Measurements from ENCODE around the gene EFL1. TPM values are rescaled to one million over a fixed set of nuclear protein-coding genes. Genes with fewer than 3 reads are reported as not detected.
A peak's percentile ranks its signal among the peaks of the same experiment; 100 is the strongest.

EFL1 gene
- total RNA-seq, 4 donors from 2014 or later = 5.3 to 18.1 (median 12.5) TPM

GRCh38 chr15:82181371-82181770, 81.2 kb downstream of the EFL1 start:
- DNase-seq (ENCODE audit: low spot score in 2 of 2) = no peak
- Histone ChIP-seq H3K4me1 (peaks cover 0 to 50% (median 12%) of the 10 kb centered on the region in 4 donors), H3K27me3 (no peaks in the 10 kb centered on the region), H3K4me3 (no peak overlapping the region), H3K9me3 (no peaks in the 10 kb centered on the region), H3K27ac (no peak overlapping the region), H3K36me3 (no peaks in the 10 kb centered on the region)
- WGBS, 2 donors = 80% methylated on average over 2 of the region's 2 CpGs
- TF ChIP-seq, protein P1, sequence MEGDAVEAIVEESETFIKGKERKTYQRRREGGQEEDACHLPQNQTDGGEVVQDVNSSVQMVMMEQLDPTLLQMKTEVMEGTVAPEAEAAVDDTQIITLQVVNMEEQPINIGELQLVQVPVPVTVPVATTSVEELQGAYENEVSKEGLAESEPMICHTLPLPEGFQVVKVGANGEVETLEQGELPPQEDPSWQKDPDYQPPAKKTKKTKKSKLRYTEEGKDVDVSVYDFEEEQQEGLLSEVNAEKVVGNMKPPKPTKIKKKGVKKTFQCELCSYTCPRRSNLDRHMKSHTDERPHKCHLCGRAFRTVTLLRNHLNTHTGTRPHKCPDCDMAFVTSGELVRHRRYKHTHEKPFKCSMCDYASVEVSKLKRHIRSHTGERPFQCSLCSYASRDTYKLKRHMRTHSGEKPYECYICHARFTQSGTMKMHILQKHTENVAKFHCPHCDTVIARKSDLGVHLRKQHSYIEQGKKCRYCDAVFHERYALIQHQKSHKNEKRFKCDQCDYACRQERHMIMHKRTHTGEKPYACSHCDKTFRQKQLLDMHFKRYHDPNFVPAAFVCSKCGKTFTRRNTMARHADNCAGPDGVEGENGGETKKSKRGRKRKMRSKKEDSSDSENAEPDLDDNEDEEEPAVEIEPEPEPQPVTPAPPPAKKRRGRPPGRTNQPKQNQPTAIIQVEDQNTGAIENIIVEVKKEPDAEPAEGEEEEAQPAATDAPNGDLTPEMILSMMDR (IDR thresholded peaks at IDR 0.05) = no peak
- no peak for TF ChIP-seq EP300 (IDR thresholded peaks at IDR 0.05)
- TF ChIP-seq POLR2A (IDR thresholded peaks at IDR 0.05) = no peak

- 50 to 55% methylated on average over 2 of the region's 2 CpGs for WGBS, 2 donors
- TF ChIP-seq EP300 (IDR thresholded peaks at IDR 0.05) (no peak), POLR2A (IDR thresholded peaks at IDR 0.05) (no peak)
- TF ChIP-seq, protein P1 (IDR thresholded peaks at IDR 0.05) = no peak
- no peak overlapping the region for H3K4me3 ChIP-seq
- no peaks in the 10 kb centered on the region for H3K27me3 ChIP-seq
- DNase-seq (ENCODE audit: low spot score in 2 of 2) = no peak
- peaks cover 0 to 24% (median 0%) of the 10 kb centered on the region in 4 donors for H3K4me1 ChIP-seq
- no peaks in the 10 kb centered on the region for H3K36me3 ChIP-seq
- peak overlapping the region in 1 of 4 donors; percentile 52 for H3K27ac ChIP-seq
- H3K9me3 ChIP-seq = no peaks in the 10 kb centered on the region
Measured at GRCh38 chr15:82178061-82178460, 84.5 kb downstream of the EFL1 start.

- no peak for DNase-seq (ENCODE audit: low spot score in 2 of 2)
- Histone ChIP-seq H3K4me1 (peaks cover 0 to 17% (median 0%) of the 10 kb centered on the region in 4 donors), H3K4me3 (no peak overlapping the region), H3K27me3 (no peaks in the 10 kb centered on the region), H3K36me3 (no peaks in the 10 kb centered on the region), H3K27ac (peak overlapping the region in 1 of 4 donors; percentile 52), H3K9me3 (no peaks in the 10 kb centered on the region)
- WGBS, 2 donors = 53 to 58% methylated on average over 3 of the region's 3 CpGs
- TF ChIP-seq, protein P1 (IDR thresholded peaks at IDR 0.05) = no peak
- TF ChIP-seq EP300 (IDR thresholded peaks at IDR 0.05) = no peak
- TF ChIP-seq POLR2A (IDR thresholded peaks at IDR 0.05) = no peak
Measured at GRCh38 chr15:82177291-82178010, 85.1 kb downstream of the EFL1 start.

DNA sequence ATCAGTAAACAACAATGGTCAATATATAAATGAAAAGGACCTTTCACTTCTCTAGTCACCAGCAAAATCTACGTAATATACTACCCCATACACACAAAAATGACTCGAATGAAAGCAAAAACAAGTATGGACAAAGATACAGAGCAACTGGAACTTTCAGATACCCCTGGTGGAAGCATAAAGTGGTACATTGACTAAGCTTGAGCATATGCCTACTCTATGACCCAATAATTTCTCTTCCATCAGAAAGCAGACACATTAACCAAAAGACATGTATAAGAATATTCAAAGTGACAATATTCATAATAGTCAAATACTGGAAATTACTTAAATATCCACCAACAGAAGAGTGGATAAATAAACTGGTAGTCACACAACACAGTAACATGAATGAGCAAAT, 86.0 kb downstream of the EFL1 start:
- TF ChIP-seq EP300 (IDR thresholded peaks at IDR 0.05) (no peak), POLR2A (IDR thresholded peaks at IDR 0.05) (no peak)
- TF ChIP-seq, protein P1 (IDR thresholded peaks at IDR 0.05) = no peak
- Histone ChIP-seq H3K4me3 (no peak overlapping the region), H3K36me3 (no peaks in the 10 kb centered on the region), H3K27me3 (no peaks in the 10 kb centered on the region), H3K9me3 (no peaks in the 10 kb centered on the region), H3K4me1 (peaks cover 0 to 11% (median 0%) of the 10 kb centered on the region in 4 donors), H3K27ac (no peak overlapping the region)
- 90 to 92% methylated on average over 2 of the region's 2 CpGs for WGBS, 2 donors
- no peak for DNase-seq (ENCODE audit: low spot score in 2 of 2)

GRCh38 chr15:82174471-82175235, 87.9 kb downstream of the EFL1 start:
- Histone ChIP-seq H3K9me3 (no peaks in the 10 kb centered on the region), H3K4me1 (peaks cover 0 to 11% (median 0%) of the 10 kb centered on the region in 4 donors), H3K4me3 (no peak overlapping the region), H3K27ac (no peak overlapping the region), H3K36me3 (no peaks in the 10 kb centered on the region), H3K27me3 (no peaks in the 10 kb centered on the region)
- no peak for TF ChIP-seq EP300 (IDR thresholded peaks at IDR 0.05)
- TF ChIP-seq POLR2A (IDR thresholded peaks at IDR 0.05) = no peak
- TF ChIP-seq, protein P1 (IDR thresholded peaks at IDR 0.05) = no peak
- WGBS, 2 donors = 94 to 95% methylated on average over 5 of the region's 5 CpGs
- no peak for DNase-seq (ENCODE audit: low spot score in 2 of 2)
